CD4-positive, alpha-beta T cell treated with Interleukin-12 subunit alpha and Interleukin-12 subunit beta, for 1 hour (primary cell): ENCODE measurements around the gene CHST11.
"Not testable (repeated sequence)": the region's sequence is repeated elsewhere in the genome, so short reads cannot be mapped to it uniquely, and the experiment has no call there.

ENCODE experiments used
- DNase-seq: peaks from one replicate; pipeline ENCODE4 v3.0.0-alpha.2; 2020

CHST11 gene

GRCh38 chr12:104569346-104570173 is 112.8 kb downstream of the CHST11 start:
- DNase-seq: peak; percentile 64

- DNase-seq: no peak
Observed at GRCh38 chr12:104570174-104570907, 113.6 kb downstream of the CHST11 start.

GRCh38 chr12:104571328-104571727 is 114.6 kb downstream of the CHST11 start:
- no peak for DNase-seq

- DNase-seq: not testable (repeated sequence)
Observed at GRCh38 chr12:104574353-104574752, 117.6 kb downstream of the CHST11 start.

GRCh38 chr12:104574758-104575157 is 118.0 kb downstream of the CHST11 start:
- DNase-seq: not testable (repeated sequence)

GRCh38 chr12:104575442-104576186 is 118.9 kb downstream of the CHST11 start:
- no peak for DNase-seq

GRCh38 chr12:104576187-104576778 is 119.5 kb downstream of the CHST11 start:
- DNase-seq: no peak

- DNase-seq: no peak
Observed at GRCh38 chr12:104576980-104577580, 120.3 kb downstream of the CHST11 start.

- DNase-seq: no peak
Observed at GRCh38 chr12:104577581-104577981, 120.8 kb downstream of the CHST11 start.

GRCh38 chr12:104578453-104578852 is 121.7 kb downstream of the CHST11 start:
- DNase-seq: no peak

GRCh38 chr12:104579718-104580495 is 123.2 kb downstream of the CHST11 start:
- no peak for DNase-seq

- DNase-seq: no peak
Observed at GRCh38 chr12:104581005-104581570, 124.3 kb downstream of the CHST11 start.

- no peak for DNase-seq
Observed at GRCh38 chr12:104582739-104583138, 126.0 kb downstream of the CHST11 start.

GRCh38 chr12:104583301-104583700 is 126.6 kb downstream of the CHST11 start:
- no peak for DNase-seq

- no peak for DNase-seq
Observed at GRCh38 chr12:104585448-104586055, 128.8 kb downstream of the CHST11 start.

GRCh38 chr12:104586351-104586919 is 129.7 kb downstream of the CHST11 start:
- no peak for DNase-seq

GRCh38 chr12:104588047-104588920 is 131.5 kb downstream of the CHST11 start:
- DNase-seq: no peak

- no peak for DNase-seq
Observed at GRCh38 chr12:104588921-104589590, 132.3 kb downstream of the CHST11 start.

GRCh38 chr12:104590022-104590421 is 133.3 kb downstream of the CHST11 start:
- DNase-seq: no peak
